ENCODE results near the gene MGAT4A.
A peak's percentile ranks its signal among the peaks of the same experiment; 100 is the strongest.

MGAT4A gene

DNA sequence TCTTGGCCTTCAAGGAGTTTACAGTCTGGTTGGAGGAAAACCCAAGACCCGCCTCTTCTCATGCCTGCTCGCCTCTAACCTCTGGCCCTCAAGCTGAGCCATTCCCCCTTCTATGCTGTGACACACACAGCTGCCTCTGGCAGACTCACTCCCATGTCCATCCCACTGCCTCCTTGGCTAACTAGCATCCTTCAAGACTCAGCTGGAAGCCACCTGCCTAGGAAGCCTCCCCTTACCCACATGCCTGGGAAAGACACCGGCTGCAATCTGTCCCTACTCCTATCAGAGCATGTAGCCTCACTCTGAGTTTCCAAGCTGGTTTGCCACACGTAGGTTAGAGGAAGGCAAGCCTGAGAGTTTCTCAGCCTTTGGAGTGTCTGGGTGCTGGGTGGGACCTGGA lies 6.9 kb upstream of the MGAT4A start:
- no peak overlapping the region for H3K4me3 ChIP-seq (ENCODE audit: low read length, poor library complexity, severe bottlenecking)
- no peaks in the 10 kb centered on the region for H3K9me3 ChIP-seq (ENCODE audit: insufficient read depth, low read depth, low read length)
- H2AFZ ChIP-seq (ENCODE audit: low read length) = no peak overlapping the region
- no peaks in the 10 kb centered on the region for H3K27me3 ChIP-seq (ENCODE audit: insufficient read depth, low read length, poor library complexity, severe bottlenecking)
- H3K36me3 ChIP-seq (ENCODE audit: insufficient read depth, low read length) = no peaks in the 10 kb centered on the region
- H3K79me2 ChIP-seq (ENCODE audit: insufficient read depth, low read length) = no peaks in the 10 kb centered on the region
- no peak for TF ChIP-seq EZH2phosphoT487 (IDR thresholded peaks at IDR 0.05; ENCODE audit: borderline replicate concordance)
- TF ChIP-seq, protein P1, sequence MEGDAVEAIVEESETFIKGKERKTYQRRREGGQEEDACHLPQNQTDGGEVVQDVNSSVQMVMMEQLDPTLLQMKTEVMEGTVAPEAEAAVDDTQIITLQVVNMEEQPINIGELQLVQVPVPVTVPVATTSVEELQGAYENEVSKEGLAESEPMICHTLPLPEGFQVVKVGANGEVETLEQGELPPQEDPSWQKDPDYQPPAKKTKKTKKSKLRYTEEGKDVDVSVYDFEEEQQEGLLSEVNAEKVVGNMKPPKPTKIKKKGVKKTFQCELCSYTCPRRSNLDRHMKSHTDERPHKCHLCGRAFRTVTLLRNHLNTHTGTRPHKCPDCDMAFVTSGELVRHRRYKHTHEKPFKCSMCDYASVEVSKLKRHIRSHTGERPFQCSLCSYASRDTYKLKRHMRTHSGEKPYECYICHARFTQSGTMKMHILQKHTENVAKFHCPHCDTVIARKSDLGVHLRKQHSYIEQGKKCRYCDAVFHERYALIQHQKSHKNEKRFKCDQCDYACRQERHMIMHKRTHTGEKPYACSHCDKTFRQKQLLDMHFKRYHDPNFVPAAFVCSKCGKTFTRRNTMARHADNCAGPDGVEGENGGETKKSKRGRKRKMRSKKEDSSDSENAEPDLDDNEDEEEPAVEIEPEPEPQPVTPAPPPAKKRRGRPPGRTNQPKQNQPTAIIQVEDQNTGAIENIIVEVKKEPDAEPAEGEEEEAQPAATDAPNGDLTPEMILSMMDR (conservative IDR thresholded peaks at IDR 0.05; ENCODE audit: low read length) = no peak
- H3K4me1 ChIP-seq (ENCODE audit: insufficient read depth, low read length, poor library complexity, severe bottlenecking) = peaks cover 14% of the 10 kb centered on the region
- no peaks in the 10 kb centered on the region for H3K9me2 ChIP-seq (replicated peaks; ENCODE audit: low read depth, low read length)
- no peak overlapping the region for H3K9ac ChIP-seq (ENCODE audit: low read depth, low read length, poor library complexity, severe bottlenecking)
- no peak overlapping the region for H3K4me2 ChIP-seq (ENCODE audit: low read depth, low read length, poor library complexity, severe bottlenecking)
- no peaks in the 10 kb centered on the region for H3F3A ChIP-seq (ENCODE audit: low read depth)
- H4K20me1 ChIP-seq (ENCODE audit: insufficient read depth, low read length, poor library complexity, severe bottlenecking) = no peaks in the 10 kb centered on the region

- H3K27me3 ChIP-seq (ENCODE audit: insufficient read depth, low read length, poor library complexity, severe bottlenecking) = no peaks in the 10 kb centered on the region
- TF ChIP-seq, protein P1 (conservative IDR thresholded peaks at IDR 0.05; ENCODE audit: low read length) = no peak
- TF ChIP-seq EZH2phosphoT487 (IDR thresholded peaks at IDR 0.05; ENCODE audit: borderline replicate concordance) = no peak
- H3K9ac ChIP-seq (ENCODE audit: low read depth, low read length, poor library complexity, severe bottlenecking) = no peak overlapping the region
- H3F3A ChIP-seq (ENCODE audit: low read depth) = no peaks in the 10 kb centered on the region
- no peaks in the 10 kb centered on the region for H3K36me3 ChIP-seq (ENCODE audit: insufficient read depth, low read length)
- H3K4me2 ChIP-seq (ENCODE audit: low read depth, low read length, poor library complexity, severe bottlenecking) = no peak overlapping the region
- no peaks in the 10 kb centered on the region for H3K9me2 ChIP-seq (replicated peaks; ENCODE audit: low read depth, low read length)
- H4K20me1 ChIP-seq (ENCODE audit: insufficient read depth, low read length, poor library complexity, severe bottlenecking) = no peaks in the 10 kb centered on the region
- peaks cover 20% of the 10 kb centered on the region for H3K4me1 ChIP-seq (ENCODE audit: insufficient read depth, low read length, poor library complexity, severe bottlenecking)
- H3K4me3 ChIP-seq (ENCODE audit: low read length, poor library complexity, severe bottlenecking) = no peak overlapping the region
- H3K79me2 ChIP-seq (ENCODE audit: insufficient read depth, low read length) = peaks cover 6% of the 10 kb centered on the region; the same call in 1 of the 2 replicates
- no peaks in the 10 kb centered on the region for H3K9me3 ChIP-seq (ENCODE audit: insufficient read depth, low read depth, low read length)
- no peak overlapping the region for H2AFZ ChIP-seq (ENCODE audit: low read length)
These were observed 5.5 kb upstream of the MGAT4A start for GRCh38 chr2:98736464-98736889.

DNA sequence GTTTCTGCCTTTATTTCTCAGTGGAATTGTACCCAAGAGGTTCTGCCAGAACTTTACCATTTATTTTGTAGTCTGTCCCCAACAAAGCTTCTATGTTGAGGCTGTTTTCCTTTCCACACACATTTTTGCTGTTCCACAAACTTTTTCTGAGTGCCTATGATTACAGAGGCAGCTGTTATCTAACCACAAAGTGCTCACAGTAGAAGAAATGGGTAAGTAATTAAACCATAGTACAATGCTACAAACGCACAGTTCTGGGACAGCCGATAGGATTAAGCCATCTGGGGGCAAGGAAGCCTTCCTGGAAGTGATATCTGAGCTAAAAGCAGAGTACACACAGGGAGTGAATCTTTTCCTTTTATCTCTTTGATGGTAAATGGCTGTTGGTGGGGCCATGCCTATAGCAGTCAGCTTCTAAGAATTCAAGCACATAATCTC lies 3.9 kb upstream of the MGAT4A start:
- H3K9ac ChIP-seq (ENCODE audit: low read depth, low read length, poor library complexity, severe bottlenecking) = peak overlapping the region; percentile 0
- H2AFZ ChIP-seq (ENCODE audit: low read length) = no peak overlapping the region
- H3K9me3 ChIP-seq (ENCODE audit: insufficient read depth, low read depth, low read length) = no peaks in the 10 kb centered on the region
- TF ChIP-seq, protein P1 (conservative IDR thresholded peaks at IDR 0.05; ENCODE audit: low read length) = no peak
- TF ChIP-seq EZH2phosphoT487 (IDR thresholded peaks at IDR 0.05; ENCODE audit: borderline replicate concordance) = no peak
- H3K36me3 ChIP-seq (ENCODE audit: insufficient read depth, low read length) = no peaks in the 10 kb centered on the region
- H3K9me2 ChIP-seq (replicated peaks; ENCODE audit: low read depth, low read length) = no peaks in the 10 kb centered on the region
- peaks cover 24% of the 10 kb centered on the region for H3K4me1 ChIP-seq (ENCODE audit: insufficient read depth, low read length, poor library complexity, severe bottlenecking)
- no peaks in the 10 kb centered on the region for H3K27me3 ChIP-seq (ENCODE audit: insufficient read depth, low read length, poor library complexity, severe bottlenecking)
- peak overlapping the region; percentile 32 for H3K4me2 ChIP-seq (ENCODE audit: low read depth, low read length, poor library complexity, severe bottlenecking)
- H3F3A ChIP-seq (ENCODE audit: low read depth) = no peaks in the 10 kb centered on the region
- peaks cover 12% of the 10 kb centered on the region for H3K79me2 ChIP-seq (ENCODE audit: insufficient read depth, low read length)
- H3K4me3 ChIP-seq (ENCODE audit: low read length, poor library complexity, severe bottlenecking) = no peak overlapping the region
- peaks cover 2% of the 10 kb centered on the region for H4K20me1 ChIP-seq (ENCODE audit: insufficient read depth, low read length, poor library complexity, severe bottlenecking)

All from Loucy (cell line).